COLO668 (cell line): ENCODE data around the gene HSDL2.
"Not testable (repeated sequence)": the region's sequence is repeated elsewhere in the genome, so short reads cannot be mapped to it uniquely, and the experiment has no call there.

ENCODE experiments used
- DNase-seq: peaks from one replicate; lab custom pipeline; 2025; ENCODE audit not compliant: unreplicated experiment; lab: John Stamatoyannopoulos, UW

HSDL2 gene

GRCh38 chr9:112494153-112494552 lies 114.2 kb downstream of the HSDL2 start:
- DNase-seq = no peak

- no peak for DNase-seq
Measured at GRCh38 chr9:112495614-112496013, 115.7 kb downstream of the HSDL2 start.

GRCh38 chr9:112496074-112496722 lies 116.3 kb downstream of the HSDL2 start:
- DNase-seq = no peak

GRCh38 chr9:112500842-112501241 lies 120.9 kb downstream of the HSDL2 start:
- no peak for DNase-seq

GRCh38 chr9:112501287-112501686 lies 121.4 kb downstream of the HSDL2 start:
- DNase-seq = no peak

GRCh38 chr9:112502175-112502946 lies 122.5 kb downstream of the HSDL2 start:
- DNase-seq = no peak

GRCh38 chr9:112503170-112503569 lies 123.3 kb downstream of the HSDL2 start:
- DNase-seq = no peak

- DNase-seq = no peak
Measured at GRCh38 chr9:112505086-112505485, 125.2 kb downstream of the HSDL2 start.

- no peak for DNase-seq
Measured at GRCh38 chr9:112505607-112506006, 125.7 kb downstream of the HSDL2 start.

GRCh38 chr9:112506571-112506970 lies 126.7 kb downstream of the HSDL2 start:
- DNase-seq = no peak

GRCh38 chr9:112507001-112507680 lies 127.2 kb downstream of the HSDL2 start:
- no peak for DNase-seq

- DNase-seq = no peak
Measured at GRCh38 chr9:112508377-112508776, 128.5 kb downstream of the HSDL2 start.

GRCh38 chr9:112512377-112512776 lies 132.5 kb downstream of the HSDL2 start:
- not testable (repeated sequence) for DNase-seq

- DNase-seq = no peak
Measured at GRCh38 chr9:112516769-112517168, 136.9 kb downstream of the HSDL2 start.

GRCh38 chr9:112520069-112520468 lies 140.2 kb downstream of the HSDL2 start:
- DNase-seq = no peak

- DNase-seq = no peak
Measured at GRCh38 chr9:112520656-112521055, 140.7 kb downstream of the HSDL2 start.
